ENCODE data around the gene IQCK.

IQCK gene

GRCh38 chr16:19808061-19808641, 90.1 kb downstream of the IQCK start:
- DNase-seq, result no peak

GRCh38 chr16:19809121-19809635, 91.1 kb downstream of the IQCK start:
- no peak for DNase-seq

GRCh38 chr16:19809693-19810092, 91.6 kb downstream of the IQCK start:
- DNase-seq, result no peak

DNA sequence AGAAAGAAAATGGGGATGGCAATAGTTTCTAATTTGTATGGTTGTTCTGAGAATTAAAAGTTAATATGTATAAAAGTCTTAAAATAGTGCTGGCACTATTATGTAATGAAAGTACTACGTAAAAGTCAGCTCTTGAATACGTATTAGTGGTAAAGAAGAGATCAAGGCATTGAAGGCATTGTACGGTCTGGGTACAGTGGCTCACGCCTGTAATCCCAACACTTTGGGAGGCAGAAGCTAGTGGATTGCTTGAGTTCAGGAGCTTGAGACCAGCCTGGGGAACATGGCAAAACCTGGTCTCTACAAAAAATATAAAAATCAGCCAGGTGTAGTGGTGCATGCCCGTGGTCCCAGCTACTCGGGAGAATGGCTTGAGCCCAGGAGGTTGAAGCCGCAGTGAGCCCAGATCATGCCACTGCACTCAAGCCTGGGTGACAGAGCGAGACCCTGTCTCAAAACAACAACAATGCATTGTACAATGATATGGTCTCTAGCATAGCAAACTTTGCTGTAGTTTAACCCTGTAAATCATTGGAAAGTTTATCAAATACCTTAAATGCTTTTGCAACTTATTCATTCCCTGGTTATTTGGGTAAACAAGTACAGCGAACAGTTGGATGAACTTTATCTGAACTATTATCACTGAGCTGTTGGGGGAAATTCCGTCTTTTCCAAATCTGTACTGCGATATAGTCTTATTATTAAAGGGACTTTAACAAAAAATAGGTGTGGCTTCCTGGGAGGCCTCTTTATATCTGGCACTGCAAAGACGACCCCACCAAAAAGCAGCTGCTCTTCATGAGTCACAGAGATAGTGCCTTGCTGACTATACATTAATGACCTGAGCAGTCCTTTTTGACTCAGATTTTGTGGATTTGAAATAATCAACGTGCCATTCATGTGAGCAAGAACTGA, 93.0 kb downstream of the IQCK start:
- DNase-seq, result no peak

DNA sequence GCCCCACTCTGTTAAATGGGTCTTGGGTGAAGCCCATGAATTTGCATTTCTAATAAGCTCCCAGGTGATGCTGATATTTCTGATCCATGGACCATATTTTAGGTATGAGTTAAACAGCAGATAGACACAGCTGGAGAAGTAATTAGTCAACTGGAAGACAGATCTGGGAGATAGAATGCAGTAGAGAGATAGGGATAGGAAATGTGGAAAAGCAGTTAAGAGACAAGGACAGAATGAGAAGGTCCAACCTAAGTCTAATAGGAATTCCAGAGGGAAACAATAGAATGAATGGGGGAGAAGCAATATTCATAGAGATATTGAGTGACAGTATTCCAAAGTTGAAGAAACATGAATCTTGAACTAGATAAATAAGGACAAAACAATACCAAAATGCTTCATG, 94.9 kb downstream of the IQCK start:
- DNase-seq, result no peak

- no peak for DNase-seq
Measured at GRCh38 chr16:19815418-19815817, 97.3 kb downstream of the IQCK start.

- no peak for DNase-seq
Measured at GRCh38 chr16:19817122-19817521, 99.1 kb downstream of the IQCK start.

DNA sequence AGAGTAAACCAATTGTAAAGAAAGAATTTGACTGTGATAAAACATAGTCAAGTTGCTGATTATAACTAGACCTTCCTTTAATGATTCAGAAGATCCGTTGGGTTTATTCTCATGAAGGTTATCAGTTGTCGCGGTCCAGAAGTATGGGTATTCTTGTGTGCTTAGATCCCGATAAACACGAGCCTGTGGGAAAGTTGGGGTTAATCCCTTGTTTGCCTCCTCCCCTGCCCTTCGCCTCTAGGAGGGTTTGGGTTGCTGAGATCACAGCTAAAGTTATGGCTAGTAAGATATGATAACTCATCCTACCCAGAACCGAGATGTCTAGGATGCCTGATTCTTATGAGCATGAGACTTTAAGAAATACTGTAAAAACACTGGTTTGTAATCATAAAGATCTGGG, 99.8 kb downstream of the IQCK start:
- DNase-seq, result no peak

- DNase-seq, result no peak
Measured at GRCh38 chr16:19822533-19822932, 104.5 kb downstream of the IQCK start.

- no peak for DNase-seq
Measured at GRCh38 chr16:19823322-19823721, 105.3 kb downstream of the IQCK start.

DNA sequence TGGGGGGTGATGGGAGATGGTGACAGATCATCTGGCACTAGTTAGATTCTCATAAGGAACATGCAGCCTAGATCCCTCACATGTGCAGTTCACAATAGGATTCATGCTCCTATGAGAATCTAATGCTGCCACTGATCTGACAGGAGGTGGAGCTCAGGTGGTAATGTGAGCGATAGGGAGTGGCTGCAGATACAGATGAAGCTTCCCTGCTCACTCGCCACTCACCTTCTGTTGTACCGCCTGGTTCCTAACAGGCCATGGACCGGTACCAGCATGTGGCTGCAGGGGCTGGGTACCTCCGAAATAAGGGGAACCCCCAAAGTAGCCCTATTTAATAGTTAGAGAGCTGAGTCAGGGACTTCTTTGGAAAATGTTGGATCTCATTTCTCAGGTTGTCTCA, 106.1 kb downstream of the IQCK start:
- DNase-seq, result no peak

- DNase-seq, result no peak
Measured at GRCh38 chr16:19829844-19830692, 112.0 kb downstream of the IQCK start.

DNA sequence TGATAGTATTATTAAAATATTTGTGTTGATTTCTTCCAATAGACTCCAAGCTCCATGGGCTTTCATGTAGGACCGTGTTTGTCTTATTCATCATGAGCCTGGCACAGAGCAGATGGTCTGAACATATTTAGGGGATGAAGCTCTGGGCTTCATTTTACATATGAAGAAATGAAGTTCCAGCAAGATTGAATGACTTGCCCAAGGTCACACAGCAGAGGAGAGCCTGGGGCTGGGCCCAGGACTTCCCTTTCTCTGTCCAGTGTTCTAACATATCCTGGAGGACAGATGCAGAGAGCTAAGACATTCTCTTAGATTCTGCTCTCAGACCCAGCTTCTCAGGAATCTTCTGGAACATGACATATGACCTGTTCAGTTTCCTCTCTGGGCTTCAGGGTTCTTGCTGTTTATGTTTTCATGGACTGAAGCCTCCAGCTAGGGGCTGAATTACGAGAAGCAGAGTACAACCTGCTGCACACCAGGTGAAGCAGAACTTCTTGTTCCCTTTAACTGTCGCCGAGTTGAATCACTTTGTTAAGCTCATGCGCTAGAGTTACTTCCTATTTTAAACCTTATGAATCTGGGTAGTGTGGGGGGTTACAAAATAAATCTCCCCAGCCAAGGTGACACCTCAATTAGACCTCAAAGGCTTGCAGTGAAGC, 113.0 kb downstream of the IQCK start:
- no peak for DNase-seq

GRCh38 chr16:19831678-19832077, 113.6 kb downstream of the IQCK start:
- DNase-seq, result no peak

- no peak for DNase-seq
Measured at GRCh38 chr16:19833176-19833575, 115.1 kb downstream of the IQCK start.

- DNase-seq, result no peak
Measured at GRCh38 chr16:19833581-19833980, 115.5 kb downstream of the IQCK start.

GRCh38 chr16:19835196-19835595, 117.1 kb downstream of the IQCK start:
- DNase-seq, result no peak

DNA sequence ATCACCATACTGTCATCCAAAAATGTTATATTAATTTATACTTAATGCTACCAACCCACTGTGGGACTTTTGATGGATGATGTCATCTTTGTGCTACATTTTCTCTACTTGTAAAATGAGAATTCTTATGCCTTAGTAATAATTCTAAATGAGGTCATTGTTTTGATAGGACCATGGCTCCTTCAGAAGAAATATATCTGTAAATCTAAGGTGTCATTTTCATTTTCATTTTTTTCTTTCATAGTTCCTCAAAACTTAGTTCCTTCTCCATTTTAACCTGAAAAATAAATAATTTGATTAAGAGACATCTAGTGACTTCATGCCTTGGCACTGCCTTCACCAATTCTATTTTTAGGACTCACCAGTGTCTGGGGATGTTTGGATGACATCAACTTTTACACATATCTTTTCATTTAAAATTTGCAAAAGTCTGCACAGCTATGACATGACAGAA, 117.9 kb downstream of the IQCK start:
- DNase-seq, result no peak

- DNase-seq, result no peak
Measured at GRCh38 chr16:19837331-19837980, 119.4 kb downstream of the IQCK start.

DNA sequence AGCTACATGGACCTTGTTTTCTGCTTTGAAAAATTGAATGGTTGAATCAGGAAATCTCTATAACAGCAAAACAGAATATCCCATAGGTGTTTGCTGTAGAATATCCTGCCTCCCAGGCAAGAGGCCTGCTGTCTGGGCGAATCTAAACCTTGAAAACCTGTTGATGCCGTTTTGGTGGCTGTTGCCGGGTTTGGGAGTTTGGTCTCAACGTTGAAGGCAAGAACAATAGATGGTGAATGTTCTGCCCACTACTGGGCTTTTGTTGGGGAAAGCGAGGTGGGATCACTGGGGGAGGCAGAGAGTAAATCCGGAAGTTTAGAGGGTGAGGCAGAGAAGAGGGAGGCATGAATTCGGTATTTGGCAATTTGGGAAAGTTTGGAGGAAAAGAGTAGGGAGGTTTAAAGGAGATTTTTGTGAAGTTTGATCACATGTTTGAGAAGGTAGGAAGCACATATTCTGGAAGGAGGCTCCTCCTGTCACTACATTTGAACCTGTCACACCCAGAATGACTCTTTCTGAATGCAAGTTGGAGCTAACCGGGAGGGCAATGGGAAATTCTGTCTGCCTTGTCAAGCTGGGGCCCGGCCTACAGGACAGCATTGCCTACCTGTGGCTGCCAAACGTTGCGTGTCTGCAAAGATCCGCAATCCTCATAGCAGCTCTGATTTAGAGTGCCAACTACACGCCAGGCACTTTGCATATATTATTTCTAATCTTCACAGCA, 120.1 kb downstream of the IQCK start:
- DNase-seq, result no peak

- no peak for DNase-seq
Measured at GRCh38 chr16:19840524-19841110, 122.5 kb downstream of the IQCK start.

Data from COR-L47 (cell line).